22Rv1 (cell line): ENCODE measurements around the gene KLHL29.

Source experiments
- H3K27ac ChIP-seq: fragments of 450-650 bp; 2 replicates; pipeline ENCODE4 v1.5.1; 2017
- CTCF ChIP-seq: fragments of 450-650 bp; IDR thresholded peaks from 2 replicates; pipeline ENCODE4 v1.5.1; 2017; ENCODE audit warnings: mild to moderate bottlenecking
- ZFX ChIP-seq: fragments of 450-650 bp; IDR thresholded peaks from 2 replicates; pipeline ENCODE4 v1.6.1; 2017; ENCODE audit warnings: antibody characterized with exemption, borderline replicate concordance

The KLHL29 gene

GRCh38 chr2:23489471-23490322 lies 104.7 kb downstream of the KLHL29 start:
- H3K27ac ChIP-seq: no peak overlapping the region
- TF ChIP-seq CTCF: no peak
- TF ChIP-seq ZFX: no peak

GRCh38 chr2:23491591-23492336 lies 106.8 kb downstream of the KLHL29 start:
- TF ChIP-seq ZFX (no peak), CTCF (no peak)
- H3K27ac ChIP-seq: no peak overlapping the region

GRCh38 chr2:23492337-23492675 lies 107.3 kb downstream of the KLHL29 start:
- no peak overlapping the region for H3K27ac ChIP-seq
- no peak for TF ChIP-seq CTCF

GRCh38 chr2:23492921-23493320 lies 107.9 kb downstream of the KLHL29 start:
- H3K27ac ChIP-seq: no peak overlapping the region
- TF ChIP-seq ZFX (no peak), CTCF (no peak)

- H3K27ac ChIP-seq: no peak overlapping the region
- TF ChIP-seq CTCF (no peak), ZFX (no peak)
Measured at GRCh38 chr2:23493846-23494245, 108.9 kb downstream of the KLHL29 start.

- no peak for TF ChIP-seq CTCF
- TF ChIP-seq ZFX: no peak
Measured at GRCh38 chr2:23494286-23494685, 109.3 kb downstream of the KLHL29 start.

GRCh38 chr2:23495661-23496114 lies 110.7 kb downstream of the KLHL29 start:
- H3K27ac ChIP-seq: no peak overlapping the region
- TF ChIP-seq ZFX (no peak), CTCF (no peak)

More at GRCh38 chr2:23494286-23494685, 109.3 kb downstream of the KLHL29 start:
- no peak overlapping the region for H3K27ac ChIP-seq
